HG02981 (cell line): ENCODE results near the gene GRIN2C.

ENCODE experiments used
- ATAC-seq: cut with Tn5 transposase; IDR thresholded peaks from one replicate; pipeline ENCODE4 v1.9.1; 2021; ENCODE audit warnings: mild to moderate bottlenecking, moderate library complexity; ENCODE audit not compliant: unreplicated experiment

GRIN2C gene

DNA sequence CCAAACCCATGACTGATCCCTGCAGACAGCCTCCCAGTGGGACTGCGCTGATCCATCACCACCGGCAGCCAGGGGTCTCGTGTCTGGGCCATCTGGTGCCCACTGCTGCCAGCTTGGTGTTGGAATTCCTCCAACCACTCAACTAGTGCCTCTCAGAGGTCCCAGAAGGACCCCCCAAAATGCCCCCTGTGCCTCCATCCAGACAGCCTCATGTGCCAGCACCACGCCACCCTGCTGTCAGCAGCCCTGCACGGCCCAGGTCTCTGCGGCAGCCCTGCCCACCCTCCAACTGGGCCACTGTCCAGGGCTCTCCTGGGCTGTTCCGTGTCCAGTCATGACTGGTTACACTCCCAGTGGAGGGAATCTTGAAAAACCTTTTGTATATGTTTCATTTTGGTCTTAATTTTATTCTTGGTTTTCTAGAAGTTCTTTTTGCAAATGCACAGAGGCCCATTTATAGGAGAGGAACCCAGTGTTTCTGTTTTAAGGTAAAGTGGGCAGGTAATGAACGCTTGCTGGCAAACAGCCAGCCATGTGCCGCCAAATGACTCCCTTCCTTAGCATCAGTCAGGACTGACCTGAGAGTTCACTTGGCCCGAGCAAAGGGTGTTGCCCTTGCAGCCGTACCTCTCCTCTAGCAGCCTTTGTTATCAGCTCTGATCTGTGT lies 34.6 kb downstream of the GRIN2C start:
- ATAC-seq: no peak

DNA sequence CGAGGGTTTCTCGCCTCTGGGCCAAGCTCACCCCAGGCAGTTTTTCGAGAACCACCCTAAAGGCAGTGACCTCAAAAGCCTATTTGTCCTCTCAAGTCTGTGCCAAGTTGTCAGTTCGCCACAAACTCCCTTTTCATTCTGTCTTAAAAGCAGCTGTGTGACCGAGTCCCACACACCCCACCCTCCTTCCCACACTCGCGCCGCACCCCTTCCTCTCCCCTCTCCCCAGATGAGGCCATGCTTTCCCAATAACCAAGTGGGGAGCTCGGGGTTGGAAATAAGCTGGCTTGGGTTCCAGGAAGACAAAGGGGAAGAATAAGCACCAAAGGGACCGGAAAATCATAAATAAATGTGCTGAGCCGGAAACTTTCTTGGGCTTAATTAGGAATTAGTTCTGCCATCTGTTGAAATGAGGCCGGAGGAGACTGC lies 36.7 kb downstream of the GRIN2C start:
- no peak for ATAC-seq

DNA sequence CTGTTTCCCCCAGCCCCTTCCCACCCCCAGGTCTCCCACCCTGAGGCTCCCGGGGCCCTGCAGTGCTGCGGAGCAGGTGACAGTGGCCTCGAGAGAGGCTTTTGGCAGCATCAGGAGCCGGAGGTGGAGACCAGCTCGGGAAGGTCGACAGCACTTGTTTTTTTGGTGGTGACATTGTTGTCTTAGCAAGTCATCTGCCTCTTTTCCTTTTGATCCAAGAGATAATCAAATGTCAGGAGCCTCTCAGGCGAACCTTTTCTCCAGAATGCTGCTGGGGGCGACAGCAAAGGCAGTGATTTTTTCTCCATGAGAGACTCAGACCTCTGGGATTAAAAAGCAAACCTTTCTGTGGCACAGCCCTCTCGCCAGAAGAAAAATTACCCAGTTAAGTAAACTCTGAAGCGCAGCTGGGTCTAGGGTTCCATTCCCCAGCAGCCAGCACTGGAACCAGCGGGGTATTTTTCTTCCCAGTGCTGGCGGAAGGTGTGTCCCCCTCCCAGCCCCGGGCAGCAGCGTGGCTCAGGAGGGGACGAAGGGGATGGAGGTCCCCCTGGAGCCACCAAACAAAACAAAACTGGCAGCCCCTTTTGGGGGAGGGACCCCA lies 37.2 kb downstream of the GRIN2C start:
- ATAC-seq: no peak

DNA sequence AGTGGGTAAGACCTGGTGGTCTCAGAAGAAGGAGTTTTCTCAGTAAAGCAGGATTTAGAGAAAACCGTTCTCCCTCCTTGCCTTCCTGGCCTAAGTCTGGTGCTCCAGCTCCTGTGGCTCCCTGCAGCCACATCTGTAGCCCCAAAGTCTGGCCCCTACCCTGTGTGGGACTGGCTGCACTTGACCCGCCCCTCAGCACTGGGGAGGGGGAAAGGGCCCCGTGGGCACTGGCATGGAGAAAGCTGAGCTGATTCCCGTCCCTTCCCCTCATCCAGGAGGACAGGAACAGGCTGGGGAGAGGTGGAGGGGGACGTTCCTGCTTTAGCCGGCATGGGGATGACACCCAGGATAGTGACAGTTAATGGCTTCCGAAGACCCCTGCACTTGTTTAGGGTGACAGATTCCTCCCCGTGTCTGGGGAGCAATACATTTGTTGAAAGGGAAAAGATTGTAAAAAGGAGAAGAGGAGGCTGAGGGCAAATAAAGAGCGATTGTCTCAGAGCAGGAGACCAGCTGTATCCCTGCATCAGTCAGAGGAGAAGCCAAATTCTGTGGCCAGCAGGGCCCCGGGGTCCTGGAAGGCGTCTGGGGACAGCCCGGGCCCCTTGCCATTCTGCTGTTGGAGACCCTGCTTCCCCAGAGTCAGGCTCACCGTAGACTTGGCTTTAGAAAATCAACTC lies 37.9 kb downstream of the GRIN2C start:
- ATAC-seq: no peak

DNA sequence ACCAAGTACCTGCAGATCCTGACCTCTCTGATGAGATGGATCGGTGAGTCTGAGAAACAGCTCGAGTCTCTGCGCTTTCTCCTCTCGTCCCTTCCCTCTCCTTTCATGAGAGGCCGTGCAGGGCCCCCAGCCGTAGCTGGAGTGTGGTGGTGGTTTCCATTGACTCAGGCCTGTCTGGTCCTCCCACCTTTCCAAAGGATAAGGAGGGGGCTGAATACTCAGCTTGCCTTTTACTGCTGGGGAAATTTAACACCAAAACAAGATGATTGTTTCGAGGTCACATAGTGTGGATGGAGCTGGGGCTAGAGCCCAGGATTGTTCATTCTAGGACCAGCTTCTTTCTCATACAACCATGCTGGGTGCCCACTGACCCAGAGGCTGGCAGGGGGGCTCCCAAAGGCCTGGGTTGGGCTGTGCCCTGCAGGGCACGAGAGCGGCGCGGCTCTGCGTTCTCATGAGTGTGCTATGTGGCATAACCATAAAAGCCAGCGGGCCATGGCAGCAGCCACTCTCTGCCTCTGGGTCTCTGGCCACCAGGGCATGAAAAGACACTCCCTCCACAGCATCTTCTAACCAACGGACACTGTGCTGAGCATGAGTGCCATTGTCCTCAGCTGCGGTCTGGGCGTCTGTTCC lies 39.8 kb downstream of the GRIN2C start:
- ATAC-seq: no peak

DNA sequence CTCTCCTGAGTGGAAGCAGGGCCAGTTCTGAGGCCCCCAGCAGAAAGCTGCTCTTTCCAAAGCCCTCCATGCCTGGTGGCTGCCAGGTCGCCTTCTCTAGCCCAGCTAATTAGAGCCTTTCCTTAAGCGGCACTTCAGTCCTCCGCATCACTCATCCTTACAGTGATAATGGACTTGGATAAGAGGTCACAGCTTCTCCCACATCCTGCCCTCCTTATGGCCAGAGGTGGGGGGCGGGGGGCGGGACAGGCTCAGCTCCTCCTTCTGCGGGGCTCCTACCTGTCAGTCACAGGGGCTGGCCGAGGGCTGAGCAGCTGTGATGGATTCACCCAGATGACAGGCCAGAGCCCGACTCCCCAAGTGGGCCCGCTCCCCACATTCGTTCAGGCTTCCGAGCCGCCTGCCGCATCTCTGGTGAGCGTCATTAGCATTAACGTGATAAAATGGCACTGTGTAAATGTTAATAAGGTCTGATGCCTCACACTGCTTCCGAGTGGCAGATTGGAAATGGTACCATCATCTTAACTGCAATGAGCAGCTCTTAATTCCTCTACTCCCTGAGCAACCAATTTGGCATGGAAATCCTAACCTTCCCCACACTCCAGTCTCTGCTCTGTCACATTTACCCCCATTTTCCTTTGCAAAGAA lies 41.3 kb downstream of the GRIN2C start:
- no peak for ATAC-seq

DNA sequence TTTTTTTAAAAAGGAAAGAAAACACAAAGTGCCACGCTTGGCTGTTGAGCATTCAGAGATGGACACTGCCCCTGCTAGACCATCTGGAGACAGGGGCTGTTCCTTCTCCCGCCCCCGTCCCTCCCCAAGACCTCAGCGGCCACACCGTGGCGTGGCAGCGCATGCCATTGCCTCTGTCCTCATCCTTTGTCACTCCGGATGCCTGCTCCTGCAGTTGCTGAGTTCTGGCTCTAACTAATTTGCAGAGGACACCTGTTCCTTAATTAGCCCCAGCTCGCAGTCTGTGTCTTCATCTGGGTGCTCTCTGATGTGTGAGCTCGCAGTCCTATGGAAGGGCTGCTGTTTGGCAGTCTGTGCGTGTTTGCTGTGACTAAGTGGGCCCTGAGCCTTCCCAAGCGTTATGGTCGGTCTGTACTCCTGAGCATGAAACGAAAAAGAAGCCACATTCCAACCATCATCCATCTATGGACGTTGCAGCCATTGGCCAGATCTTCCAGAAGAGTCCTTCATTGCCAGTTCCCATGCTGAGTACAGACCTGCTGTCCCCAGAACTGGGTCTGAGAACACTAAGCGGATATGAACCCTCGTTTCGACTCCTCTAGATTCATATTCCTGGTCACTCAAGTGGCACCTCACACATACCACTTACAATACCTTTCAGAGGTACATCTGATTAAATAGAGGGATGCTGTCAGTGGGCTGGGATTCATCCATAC lies 42.6 kb downstream of the GRIN2C start:
- ATAC-seq: no peak

DNA sequence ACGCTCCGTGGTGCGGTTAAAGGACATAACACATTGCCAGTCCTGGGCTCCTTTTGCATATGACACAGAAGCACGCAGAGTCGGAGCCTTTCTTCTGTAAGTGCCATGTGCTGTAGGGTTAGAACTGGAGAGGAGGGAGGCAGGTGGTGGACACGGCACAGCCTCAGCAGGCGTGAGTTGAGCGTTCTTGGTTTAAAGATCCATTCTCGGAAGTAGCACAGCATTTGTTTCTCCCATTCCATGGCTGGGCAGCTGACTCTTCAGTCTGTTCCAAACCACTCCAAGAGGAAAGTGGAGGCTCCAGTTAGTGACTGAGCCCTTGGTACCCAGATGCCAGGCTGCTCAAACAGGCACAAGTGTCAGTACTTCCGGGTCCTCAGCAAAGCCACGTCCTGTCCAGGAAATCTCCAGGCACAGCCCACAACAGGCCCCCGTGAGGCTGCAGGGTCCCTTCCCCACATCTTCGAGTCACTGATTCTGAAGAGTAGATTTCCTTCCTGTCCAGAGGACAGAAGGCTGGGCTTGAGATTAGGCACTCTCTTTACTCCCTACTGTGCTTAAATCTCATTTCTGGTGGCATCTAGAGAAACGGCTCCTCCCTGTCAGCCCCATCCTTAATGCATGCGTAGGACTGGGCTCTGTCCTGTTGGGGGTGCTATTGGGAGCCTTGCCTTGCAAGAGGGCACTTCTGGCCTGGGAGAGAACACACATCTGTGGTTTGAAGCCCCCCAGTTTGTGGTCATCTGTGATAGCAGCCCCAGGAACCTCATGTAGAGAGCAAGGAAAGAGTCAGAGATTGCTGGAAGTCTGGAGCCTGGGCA lies 43.9 kb downstream of the GRIN2C start:
- ATAC-seq: no peak

DNA sequence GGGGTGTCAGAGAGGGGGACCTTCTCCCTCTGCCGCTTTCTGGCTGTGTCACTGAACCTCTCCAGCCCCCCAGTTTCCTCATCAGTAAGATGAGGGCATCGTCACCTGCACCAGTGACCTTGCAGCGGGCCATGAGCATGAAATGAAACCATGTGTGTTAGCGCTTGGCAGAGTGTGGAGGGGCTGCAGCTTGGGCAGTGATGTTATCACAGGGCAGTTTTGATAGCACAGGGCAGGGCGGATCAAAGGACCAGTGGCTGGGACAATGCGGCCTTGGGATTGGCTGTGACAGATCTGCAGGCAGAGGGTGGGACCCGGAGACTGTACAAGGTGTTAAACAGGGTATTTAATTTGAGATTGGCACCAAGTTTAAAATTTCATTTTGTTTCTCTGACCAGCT lies 44.6 kb downstream of the GRIN2C start:
- ATAC-seq: no peak

DNA sequence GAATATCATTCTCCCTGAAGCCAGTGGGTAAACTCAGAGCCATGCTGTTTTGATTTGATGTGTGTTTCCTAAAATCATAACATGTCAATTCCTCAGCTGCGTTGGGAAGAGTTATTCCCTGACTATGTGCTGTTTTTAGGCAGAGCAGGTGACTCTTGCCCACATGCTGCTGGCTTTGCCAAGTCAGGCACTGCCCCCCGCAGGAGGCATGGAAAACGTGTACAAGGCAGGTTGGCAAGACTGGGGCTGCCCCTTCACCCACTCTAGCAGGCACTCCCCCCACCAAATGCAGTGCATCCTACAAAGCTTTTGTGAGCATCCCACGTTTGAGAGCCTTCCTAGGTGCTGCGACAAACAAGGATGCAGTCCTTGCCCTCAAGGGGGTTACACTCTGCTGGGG lies 45.2 kb downstream of the GRIN2C start:
- no peak for ATAC-seq

DNA sequence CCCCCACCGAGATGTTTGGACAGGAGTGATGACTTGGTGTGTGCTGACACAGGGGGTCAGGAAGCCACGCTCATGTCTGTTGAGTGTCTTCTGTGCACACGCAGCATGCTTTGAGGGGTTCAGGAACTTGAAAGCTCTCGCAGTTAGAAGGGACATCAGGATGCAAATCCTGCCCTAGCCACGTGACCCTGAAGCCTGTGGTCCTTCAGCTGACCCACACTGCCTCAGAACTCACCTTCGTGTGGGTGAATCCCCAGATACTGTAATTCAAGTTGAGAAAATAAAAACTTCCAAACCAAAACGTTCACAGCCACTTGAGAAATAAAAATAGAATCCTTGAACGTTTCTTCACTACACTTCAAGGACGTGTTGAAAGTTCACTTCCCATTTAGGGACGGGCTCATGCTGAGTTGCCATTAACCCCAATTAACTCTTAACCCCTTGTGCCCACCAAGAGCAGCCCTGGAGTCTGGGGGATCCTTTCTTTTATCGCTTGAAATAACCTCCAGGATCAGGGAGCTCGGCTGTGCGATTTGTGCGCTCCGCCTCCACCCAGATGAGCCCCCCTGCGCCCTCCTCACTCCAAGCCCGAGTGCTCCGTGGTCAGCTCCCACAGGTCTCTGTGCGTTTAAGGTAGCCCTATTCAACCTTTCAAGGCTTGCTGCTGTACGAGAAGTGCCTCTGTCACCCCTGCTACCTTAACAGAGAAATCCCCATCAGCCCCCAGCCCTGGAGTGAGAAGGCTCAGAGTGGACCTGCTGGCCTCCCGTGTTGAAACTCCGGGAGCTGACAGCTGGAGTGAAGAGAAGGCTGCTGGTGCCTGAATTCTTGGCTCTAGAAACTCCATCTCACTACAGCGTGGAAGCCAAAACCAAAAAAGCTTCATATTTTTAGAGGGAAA lies 47.3 kb downstream of the GRIN2C start:
- no peak for ATAC-seq

DNA sequence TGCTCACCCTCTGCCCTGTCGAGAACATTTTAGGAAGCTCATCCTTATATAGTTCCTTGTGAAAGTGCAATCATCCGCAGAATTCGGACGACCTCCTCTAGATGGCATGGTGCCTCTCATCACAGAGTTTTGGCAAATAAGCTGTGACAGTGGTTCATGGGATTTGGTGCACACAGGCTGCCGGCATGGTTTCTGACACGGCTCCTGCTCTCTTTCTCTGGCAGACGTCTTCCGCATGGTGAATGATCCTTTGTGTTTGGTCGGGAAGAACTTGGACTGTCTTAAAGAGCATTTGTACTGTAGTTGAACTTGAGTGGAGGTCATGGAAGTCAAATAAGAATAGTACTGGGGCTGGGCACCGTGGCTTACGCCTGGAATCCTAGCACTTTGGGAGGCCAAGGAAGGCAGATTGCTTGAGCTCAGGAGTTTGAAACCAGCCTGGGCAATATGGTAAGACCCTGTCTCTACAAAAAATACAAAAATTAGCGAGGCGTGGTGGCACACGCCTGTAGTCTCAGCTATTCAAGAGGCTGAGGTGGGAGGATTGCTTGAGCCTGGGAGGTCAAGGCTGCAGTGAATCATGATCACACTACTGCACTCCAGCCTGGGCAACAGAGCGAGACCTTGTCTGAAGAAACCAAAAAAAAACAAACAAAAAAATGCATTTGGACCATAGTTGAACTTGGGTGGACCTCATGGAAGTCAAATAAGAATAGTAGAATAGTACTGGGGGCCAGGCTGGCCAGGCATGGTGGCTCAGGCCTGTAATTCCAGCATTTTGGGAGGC lies 48.8 kb downstream of the GRIN2C start:
- ATAC-seq: no peak

DNA sequence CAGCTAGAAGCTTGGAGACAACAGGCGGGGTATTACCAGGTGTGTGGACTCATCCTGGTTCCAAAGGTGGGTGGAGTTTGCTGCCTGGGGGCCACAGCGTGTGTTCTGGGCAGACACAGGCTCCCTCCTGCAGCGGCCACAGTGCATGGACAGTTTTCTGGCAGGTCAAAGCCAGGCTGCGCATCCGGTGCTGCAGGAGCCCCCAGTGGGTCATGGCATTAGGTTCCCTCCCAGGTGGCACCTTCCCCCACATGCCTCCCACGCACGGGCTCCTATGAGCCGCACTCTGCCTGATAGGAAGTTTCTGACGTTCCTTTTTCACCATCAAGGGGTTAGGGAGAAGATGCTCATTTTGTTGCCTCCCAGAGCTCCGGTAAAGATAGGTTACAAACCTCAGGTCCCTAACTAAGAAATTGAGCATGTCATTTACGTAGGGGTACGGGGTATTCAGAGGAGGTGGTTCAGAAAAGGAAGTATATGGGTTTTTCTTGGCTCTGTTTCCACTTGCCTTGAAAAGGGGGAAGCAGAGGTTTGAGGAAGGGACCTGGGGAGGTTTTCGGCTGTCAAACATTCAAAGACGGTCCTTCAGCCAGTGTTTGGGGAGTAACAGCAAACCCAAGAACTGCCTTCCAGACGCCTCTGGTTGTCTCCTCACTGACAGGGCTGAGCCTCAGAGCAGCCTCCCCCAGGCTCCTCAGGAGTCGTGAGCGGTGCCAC lies 50.8 kb downstream of the GRIN2C start:
- ATAC-seq: no peak

DNA sequence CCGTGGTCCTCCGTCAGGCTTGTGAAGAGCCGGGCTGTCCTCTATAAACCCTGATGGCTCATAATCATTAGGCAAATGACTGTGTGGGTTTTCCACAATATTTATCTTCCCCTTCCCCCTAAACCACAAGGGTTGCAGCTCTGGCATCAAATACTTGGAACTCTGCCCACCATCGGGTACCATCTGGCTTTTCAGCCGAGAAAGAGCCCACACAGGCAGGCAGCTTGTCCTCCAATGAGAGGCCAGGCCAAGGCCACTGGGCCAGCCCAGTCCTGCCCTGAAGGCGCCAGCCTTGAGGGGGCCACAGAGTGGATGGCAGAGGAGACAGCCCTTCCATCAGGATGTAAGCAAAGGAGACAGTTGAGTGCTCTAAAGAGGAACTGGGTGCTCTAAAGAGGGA lies 51.8 kb downstream of the GRIN2C start:
- no peak for ATAC-seq

DNA sequence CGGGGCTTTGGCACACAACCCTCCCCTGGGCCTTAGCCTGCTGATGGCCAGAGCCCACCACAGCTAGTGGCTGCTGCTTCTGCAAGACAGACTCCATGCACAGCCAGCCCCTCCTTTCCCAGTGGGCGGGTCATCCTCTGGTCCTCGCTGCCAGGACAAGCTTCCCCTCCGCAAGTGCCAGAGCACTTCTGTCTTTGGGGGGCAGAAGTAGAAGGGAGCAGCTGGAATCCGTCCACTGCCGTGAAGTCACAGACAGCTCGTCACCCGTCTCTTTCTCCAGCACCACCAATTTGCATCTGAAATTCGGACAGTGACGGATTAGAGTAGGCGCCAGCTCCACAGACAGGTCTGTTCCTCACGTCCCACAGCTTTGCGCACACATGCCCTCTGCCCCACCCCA lies 52.2 kb downstream of the GRIN2C start:
- ATAC-seq: no peak

DNA sequence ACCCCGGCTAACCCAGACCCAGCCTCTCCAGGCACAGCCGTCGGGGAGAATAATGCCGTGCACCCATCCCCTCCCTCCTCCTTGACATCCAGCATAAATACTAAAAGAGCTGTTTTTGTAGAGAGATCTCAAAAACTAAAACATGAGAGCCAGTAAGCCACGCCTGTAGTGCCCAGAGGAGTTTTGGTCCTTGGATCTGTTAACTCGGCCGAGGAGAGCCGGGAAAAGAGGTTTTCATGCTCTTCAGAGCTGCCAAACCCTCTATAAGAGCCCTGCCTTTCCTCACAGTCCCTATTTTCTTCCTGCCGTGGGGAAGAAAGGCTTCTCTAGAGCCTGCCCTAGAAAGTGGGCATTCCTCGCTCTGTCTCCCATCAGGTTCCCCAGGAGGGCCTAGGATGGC lies 53.4 kb downstream of the GRIN2C start:
- ATAC-seq: no peak

DNA sequence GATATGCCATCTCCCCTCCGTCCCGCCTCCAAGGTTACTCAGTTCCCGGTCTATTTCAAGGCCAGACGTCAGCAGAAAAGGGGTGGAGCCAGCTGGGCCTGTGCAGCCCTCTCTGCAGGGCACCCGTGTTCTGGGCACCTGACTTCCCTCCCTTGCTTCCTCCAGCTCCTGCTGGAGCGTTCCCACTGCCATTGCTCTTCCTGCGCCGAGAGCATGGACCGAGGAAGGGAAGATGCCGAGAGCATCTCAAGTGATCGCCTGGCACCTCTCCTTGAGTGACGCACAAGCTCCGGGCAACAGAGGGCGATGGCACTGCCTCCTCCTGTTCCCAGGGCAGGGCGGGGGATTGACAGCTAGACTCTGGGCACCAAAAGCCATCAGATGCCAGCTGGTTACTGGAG lies 54.1 kb downstream of the GRIN2C start:
- ATAC-seq: no peak

DNA sequence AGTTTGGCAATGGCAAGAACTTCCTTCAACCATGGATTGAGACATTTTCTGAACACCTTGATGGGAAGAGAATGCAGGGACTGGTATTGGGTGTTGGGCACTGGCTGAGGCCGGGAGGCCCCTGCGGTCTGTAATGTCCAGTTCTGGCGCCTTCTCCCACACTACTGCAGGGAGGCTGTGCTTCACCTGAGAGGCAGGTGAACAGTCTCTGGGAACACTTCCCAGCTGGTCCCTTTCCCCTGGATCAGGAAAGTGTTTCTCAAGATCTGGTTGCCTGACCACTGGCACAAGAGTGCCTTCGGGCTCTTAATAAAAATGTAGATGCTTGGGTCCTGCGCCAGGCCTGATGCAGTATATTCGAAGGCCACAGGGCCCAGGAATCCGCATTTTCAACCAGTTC lies 55.0 kb downstream of the GRIN2C start:
- ATAC-seq: no peak
